HepG2 (cell line): ENCODE data around the gene GPR137. TPM values are rescaled to one million over a fixed set of nuclear protein-coding genes. Genes with fewer than 3 reads are reported as not detected.

ENCODE experiments used
- ARHGAP35 ChIP-seq: sonication (generic); formaldehyde crosslinking; IDR thresholded peaks from 2 replicates; pipeline ENCODE4 v1.9.0; 2022; ENCODE audit warnings: mild to moderate bottlenecking, inconsistent platforms, moderate library complexity, missing genetic modification reagents, borderline replicate concordance
- HCFC1 ChIP-seq: fragments of 150-350 bp; IDR thresholded peaks from 2 replicates; pipeline ENCODE4 v1.6.1; 2014; ENCODE audit warnings: low read depth, low read length
- HINFP ChIP-seq: sonication (generic); formaldehyde crosslinking; IDR thresholded peaks from 2 replicates; pipeline ENCODE4 v1.4.0; 2020; ENCODE audit warnings: low read depth, mild to moderate bottlenecking, missing genetic modification reagents
- IKZF1 ChIP-seq: fragments of 450-650 bp; IDR thresholded peaks from 2 replicates; pipeline ENCODE4 v1.7.1; 2016
- IKZF5 ChIP-seq: IDR thresholded peaks from 2 replicates; pipeline ENCODE4 v1.6.1; 2018; ENCODE audit warnings: missing genetic modification reagents, mild to moderate bottlenecking, missing compliant biosample characterization
- MAX ChIP-seq: IDR thresholded peaks from 2 replicates; pipeline ENCODE4 v1.6.1; 2012; ENCODE audit warnings: inconsistent platforms
- NCOR1 ChIP-seq: fragments of 200-600 bp; sonication (generic); IDR thresholded peaks from 2 replicates; pipeline ENCODE4 v1.7.0; 2017; ENCODE audit warnings: antibody characterized with exemption, low read length, borderline replicate concordance
- SMARCC2 ChIP-seq: fragments of 450-650 bp; IDR thresholded peaks from 2 replicates; pipeline ENCODE4 v1.6.1; 2017; ENCODE audit warnings: antibody characterized with exemption, mild to moderate bottlenecking
- SMARCE1 ChIP-seq: fragments of 450-650 bp; IDR thresholded peaks from 2 replicates; pipeline ENCODE4 v1.6.1; 2017; ENCODE audit warnings: borderline replicate concordance
- TCF7 ChIP-seq: sonication (generic); IDR thresholded peaks from 2 replicates; pipeline ENCODE4 v1.6.1; 2016; ENCODE audit warnings: antibody characterized with exemption, low read depth
- ZFY ChIP-seq: sonication (generic); formaldehyde crosslinking; IDR thresholded peaks from 2 replicates; pipeline ENCODE4 v1.4.0; 2020; ENCODE audit warnings: missing genetic modification reagents
- ZNF138 ChIP-seq: sonication (generic); formaldehyde crosslinking; IDR thresholded peaks from 2 replicates; pipeline ENCODE4 v1.5.0; 2020; ENCODE audit warnings: mild to moderate bottlenecking, low read depth, missing genetic modification reagents
- ZNF33B ChIP-seq: sonication (generic); formaldehyde crosslinking; IDR thresholded peaks from 2 replicates; pipeline ENCODE4 v1.5.1; 2020; ENCODE audit warnings: mild to moderate bottlenecking, missing genetic modification reagents
- ZNF407 ChIP-seq: sonication (generic); formaldehyde crosslinking; IDR thresholded peaks from one replicate; pipeline ENCODE4 v1.5.1; 2020; ENCODE audit warnings: mild to moderate bottlenecking, missing genetic modification reagents; ENCODE audit errors: not compliant biosample characterization
- polyA plus RNA-seq, 8 experiments: library from polyadenylated mRNA; depleted of rRNA in 3 of 8; stranded (reverse) in 7 of 8; unstranded in 1 of 8; fragments of >200 nt; fragmentation: Illumina TruSeq in 4 of 8; extraction: Trizol in 4 of 8; gene quantifications; 2 replicates each; pipeline versions ENCODE4 v1.2.1 to v1.2.3, GENCODE V29; 2011 to 2016; ENCODE audit warnings: low read depth in 4 of 8, missing spikeins in 1 of 8, mixed read lengths in 1 of 8; ENCODE audit not compliant: insufficient read depth in 1 of 8
- total RNA-seq, 5 experiments: library from RNA; depleted of rRNA; stranded (reverse); fragments of >200 nt; fragmentation: Illumina TruSeq; extraction: Trizol; gene quantifications; 2 replicates each; pipeline ENCODE4 v1.2.3, GENCODE V29; 2016; ENCODE audit warnings: low read depth in 1 of 5

Gene GPR137
- total and polyA plus RNA-seq, 2 of the 13 experiments (the other 11 are each of a cell fraction or from before 2014, with no cell fraction given), result 8.5 to 13.2 TPM

- 0 out of 2 replicates have a peak, but pooled peaks have one; percentile 34 for TF ChIP-seq ZNF33B (CRISPR knock-in tag)
- TF ChIP-seq TCF7, result no peak
- TF ChIP-seq ZFY (CRISPR knock-in tag), result peak; percentile 53
- no peak for TF ChIP-seq IKZF1
- no peak for TF ChIP-seq ZNF138 (CRISPR knock-in tag)
- TF ChIP-seq NCOR1, result peak; percentile 48; the same call in 1 of the 2 replicates
- TF ChIP-seq IKZF5, result 0 out of 2 replicates have a peak, but pooled peaks have one; percentile 11
- TF ChIP-seq SMARCC2, result no peak
- no peak for TF ChIP-seq HCFC1
- TF ChIP-seq HINFP, result no peak; the same call in 1 of the 2 replicates
- no peak for TF ChIP-seq ARHGAP35 (CRISPR knock-in tag)
- no peak for TF ChIP-seq ZNF407 (CRISPR knock-in tag)
- peak; percentile 88 for TF ChIP-seq MAX
- TF ChIP-seq SMARCE1, result no peak
Observed at GRCh38 chr11:64304316-64305072, 18.8 kb downstream of the GPR137 start (continued).
